Effector CD8-positive, alpha-beta T cell (primary cell): ENCODE results near the gene VWCE.

ENCODE experiments used
- DNase-seq: peaks from one replicate; lab custom pipeline; 2025; lab: John Stamatoyannopoulos, UW

Gene VWCE

GRCh38 chr11:61329871-61330270 lies 34.8 kb upstream of the VWCE start:
- DNase-seq, result no peak

- no peak for DNase-seq
These were observed 33.2 kb upstream of the VWCE start for GRCh38 chr11:61328351-61328750.

- no peak for DNase-seq
These were observed 32.6 kb upstream of the VWCE start for GRCh38 chr11:61327669-61328071.

- no peak for DNase-seq
These were observed 30.7 kb upstream of the VWCE start for GRCh38 chr11:61325649-61326414.

- no peak for DNase-seq
These were observed 20.1 kb upstream of the VWCE start for GRCh38 chr11:61315260-61315659.

- DNase-seq, result no peak
These were observed 15.6 kb upstream of the VWCE start for GRCh38 chr11:61310749-61311148.

GRCh38 chr11:61309739-61310138 lies 14.6 kb upstream of the VWCE start:
- no peak for DNase-seq

- DNase-seq, result no peak
These were observed 14.0 kb upstream of the VWCE start for GRCh38 chr11:61309141-61309540.

GRCh38 chr11:61307354-61307753 lies 12.2 kb upstream of the VWCE start:
- DNase-seq, result no peak

- no peak for DNase-seq
These were observed 11.1 kb upstream of the VWCE start for GRCh38 chr11:61306221-61306620.

- no peak for DNase-seq
These were observed 10.3 kb upstream of the VWCE start for GRCh38 chr11:61305417-61305816.

GRCh38 chr11:61303725-61304124 lies 8.6 kb upstream of the VWCE start:
- no peak for DNase-seq

GRCh38 chr11:61302550-61302949 lies 7.4 kb upstream of the VWCE start:
- no peak for DNase-seq

GRCh38 chr11:61298663-61299244 lies 3.6 kb upstream of the VWCE start:
- DNase-seq, result no peak

- no peak for DNase-seq
These were observed 2.6 kb upstream of the VWCE start for GRCh38 chr11:61297746-61298145.

GRCh38 chr11:61297341-61297740 lies 2.2 kb upstream of the VWCE start:
- no peak for DNase-seq

- DNase-seq, result no peak
These were observed 445 bp upstream of the VWCE start for GRCh38 chr11:61295596-61295926.

GRCh38 chr11:61293867-61294716 lies 1.0 kb downstream of the VWCE start:
- DNase-seq, result peak; percentile 2

GRCh38 chr11:61292356-61292755 lies 2.8 kb downstream of the VWCE start:
- no peak for DNase-seq

GRCh38 chr11:61290905-61291690 lies 4.0 kb downstream of the VWCE start:
- no peak for DNase-seq

GRCh38 chr11:61287338-61287977 lies 7.7 kb downstream of the VWCE start:
- DNase-seq, result no peak

- no peak for DNase-seq
These were observed 11.5 kb downstream of the VWCE start for GRCh38 chr11:61283613-61284012.
